ENCODE measurements around the gene RTTN. TPM values are rescaled to one million over a fixed set of nuclear protein-coding genes. Genes with fewer than 3 reads are reported as not detected.

RTTN gene
- total RNA-seq, 1 donor from 2014 or later, result 10.8 TPM

- H3K27me3 ChIP-seq (ENCODE audit: low read depth), result no peaks in the 10 kb centered on the region
- no peak overlapping the region for H3K4me3 ChIP-seq
- no peak for DNase-seq
- H3K4me1 ChIP-seq, result no peaks in the 10 kb centered on the region
- peaks cover 51% of the 10 kb centered on the region for H3K36me3 ChIP-seq
- H3K9me3 ChIP-seq, result no peaks in the 10 kb centered on the region
- intact Hi-C loops (cut with DNase I), result no loop called here
- TF ChIP-seq CTCF (IDR thresholded peaks at IDR 0.05), result no peak
- no peak for ATAC-seq
- no peak overlapping the region for H3K27ac ChIP-seq
Measured at GRCh38 chr18:70025580-70025979, 179.9 kb downstream of the RTTN start.

DNA sequence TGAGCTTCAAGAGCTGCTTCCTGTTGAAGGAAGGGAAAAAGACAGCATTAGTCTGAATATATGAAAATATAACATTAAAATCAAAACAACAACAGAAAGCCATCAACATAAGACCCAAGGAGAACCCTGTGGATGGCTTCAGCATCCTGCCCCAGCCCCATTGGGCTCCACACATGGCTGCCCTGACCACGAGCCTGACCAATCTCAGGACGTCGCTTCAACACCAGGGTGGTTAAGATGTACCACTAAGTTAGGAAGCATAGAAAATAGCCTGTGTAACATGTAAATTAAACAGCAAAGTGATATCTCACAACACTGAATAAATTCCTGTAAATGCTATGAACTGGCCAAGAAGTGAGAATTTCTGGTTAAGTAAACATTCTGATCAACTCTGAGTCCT lies 180.7 kb downstream of the RTTN start:
- intact Hi-C loops (cut with DNase I), result no loop called here
- Histone ChIP-seq H3K27me3 (ENCODE audit: low read depth) (no peaks in the 10 kb centered on the region), H3K4me3 (no peak overlapping the region), H3K4me1 (no peaks in the 10 kb centered on the region), H3K9me3 (no peaks in the 10 kb centered on the region), H3K27ac (no peak overlapping the region), H3K36me3 (peaks cover 51% of the 10 kb centered on the region)
- DNase-seq, result no peak
- TF ChIP-seq CTCF (IDR thresholded peaks at IDR 0.05), result no peak
- no peak for ATAC-seq

GRCh38 chr18:70024093-70024492 lies 181.4 kb downstream of the RTTN start:
- intact Hi-C loops (cut with DNase I), result no loop called here
- no peak for DNase-seq
- H3K36me3 ChIP-seq, result peaks cover 44% of the 10 kb centered on the region
- no peak for ATAC-seq
- no peaks in the 10 kb centered on the region for H3K4me1 ChIP-seq
- no peaks in the 10 kb centered on the region for H3K9me3 ChIP-seq
- no peak for TF ChIP-seq CTCF (IDR thresholded peaks at IDR 0.05)
- H3K27me3 ChIP-seq (ENCODE audit: low read depth), result no peaks in the 10 kb centered on the region
- H3K27ac ChIP-seq, result no peak overlapping the region
- H3K4me3 ChIP-seq, result no peak overlapping the region

GRCh38 chr18:70022636-70023035 lies 182.9 kb downstream of the RTTN start:
- Histone ChIP-seq H3K27me3 (ENCODE audit: low read depth) (no peaks in the 10 kb centered on the region), H3K36me3 (peaks cover 43% of the 10 kb centered on the region), H3K4me1 (no peaks in the 10 kb centered on the region), H3K4me3 (no peak overlapping the region), H3K9me3 (no peaks in the 10 kb centered on the region), H3K27ac (no peak overlapping the region)
- TF ChIP-seq CTCF (IDR thresholded peaks at IDR 0.05), result no peak
- no peak for ATAC-seq
- no peak for DNase-seq
- intact Hi-C loops (cut with DNase I), result no loop called here

- peaks cover 53% of the 10 kb centered on the region for H3K36me3 ChIP-seq
- TF ChIP-seq CTCF (IDR thresholded peaks at IDR 0.05), result no peak
Measured at GRCh38 chr18:70021498-70021897, 184.0 kb downstream of the RTTN start.

DNA sequence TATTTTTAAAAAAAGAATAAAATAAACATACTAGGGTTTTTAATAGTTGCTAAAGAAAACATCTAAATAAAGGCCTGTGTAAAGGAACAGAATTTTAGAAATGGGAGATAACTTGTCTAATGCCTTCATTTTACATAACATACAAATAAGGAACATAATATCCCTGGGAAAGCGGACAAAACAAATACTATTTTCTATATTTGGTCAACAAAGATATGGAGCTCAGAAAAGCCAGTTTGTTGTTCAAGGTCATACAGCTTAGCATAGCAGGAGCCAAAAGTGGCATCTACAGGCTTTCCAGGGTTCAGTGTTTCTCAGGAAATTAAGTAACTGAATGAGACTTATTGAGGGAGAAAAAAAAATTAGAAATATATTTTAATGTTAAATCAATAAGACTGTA lies 184.4 kb downstream of the RTTN start:
- no peaks in the 10 kb centered on the region for H3K9me3 ChIP-seq
- no peak overlapping the region for H3K27ac ChIP-seq
- H3K36me3 ChIP-seq, result peaks cover 56% of the 10 kb centered on the region
- H3K4me1 ChIP-seq, result no peaks in the 10 kb centered on the region
- DNase-seq (no peak), ATAC-seq (no peak)
- H3K27me3 ChIP-seq (ENCODE audit: low read depth), result no peaks in the 10 kb centered on the region
- intact Hi-C loops (cut with DNase I), result no loop called here
- no peak overlapping the region for H3K4me3 ChIP-seq
- TF ChIP-seq CTCF (IDR thresholded peaks at IDR 0.05), result no peak

More at GRCh38 chr18:70021498-70021897, 184.0 kb downstream of the RTTN start:
- no peak overlapping the region for H3K27ac ChIP-seq
- ATAC-seq (no peak), DNase-seq (no peak)
- intact Hi-C loops (cut with DNase I), result no loop called here
- no peaks in the 10 kb centered on the region for H3K9me3 ChIP-seq
- no peaks in the 10 kb centered on the region for H3K27me3 ChIP-seq (ENCODE audit: low read depth)
- H3K4me1 ChIP-seq, result no peaks in the 10 kb centered on the region
- H3K4me3 ChIP-seq, result no peak overlapping the region
